HG02885 (cell line): Measurements from ENCODE around the gene SCAMP1.
"Not testable (repeated sequence)": the region's sequence is repeated elsewhere in the genome, so short reads cannot be mapped to it uniquely, and the experiment has no call there.

Source experiments
- ATAC-seq: cut with Tn5 transposase; IDR thresholded peaks from one replicate; pipeline ENCODE4 v1.9.1; 2021; ENCODE audit warnings: mild to moderate bottlenecking; ENCODE audit not compliant: unreplicated experiment, poor library complexity

SCAMP1 gene

GRCh38 chr5:78419396-78419795 lies 59.0 kb downstream of the SCAMP1 start:
- no peak for ATAC-seq

DNA sequence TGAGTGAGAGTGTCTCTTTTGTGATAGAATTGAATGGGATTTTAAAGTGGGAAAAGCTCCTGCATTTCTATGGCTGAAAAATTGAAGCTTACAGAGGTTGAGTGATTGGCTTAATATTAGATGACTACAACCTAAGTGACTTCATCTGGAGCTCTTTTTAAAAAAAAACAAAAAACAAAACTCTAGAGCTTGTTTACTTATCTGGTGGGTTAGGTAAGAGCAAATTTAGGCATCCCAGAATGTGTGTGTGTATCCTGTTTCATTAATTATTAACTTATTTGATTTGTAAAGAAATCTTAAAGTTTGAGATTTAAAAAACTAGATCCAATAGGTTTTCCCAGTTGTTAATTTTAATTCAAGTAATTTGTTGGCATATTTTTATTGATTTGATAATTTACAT lies 60.1 kb downstream of the SCAMP1 start:
- ATAC-seq: no peak

DNA sequence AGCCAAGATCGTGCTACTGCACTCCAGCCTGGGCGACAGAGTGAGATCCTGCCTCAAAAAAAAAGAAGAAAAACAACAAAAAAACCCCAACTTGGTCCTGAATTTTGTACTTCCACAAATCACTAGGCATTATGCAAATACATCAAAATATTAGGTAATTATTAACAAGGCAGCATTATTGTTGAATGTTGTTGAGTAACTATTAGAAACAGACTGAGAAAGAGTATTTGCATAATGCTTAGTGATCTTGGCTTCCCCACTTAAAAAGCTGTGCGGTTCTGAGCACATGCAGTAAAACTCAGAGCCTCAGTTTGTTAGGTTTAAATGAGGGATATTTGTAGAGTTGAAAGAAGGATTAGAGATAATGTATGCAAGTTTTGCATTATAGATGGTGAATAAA lies 64.2 kb downstream of the SCAMP1 start:
- no peak for ATAC-seq

- no peak for ATAC-seq
These were observed 69.0 kb downstream of the SCAMP1 start for GRCh38 chr5:78429332-78429980.

DNA sequence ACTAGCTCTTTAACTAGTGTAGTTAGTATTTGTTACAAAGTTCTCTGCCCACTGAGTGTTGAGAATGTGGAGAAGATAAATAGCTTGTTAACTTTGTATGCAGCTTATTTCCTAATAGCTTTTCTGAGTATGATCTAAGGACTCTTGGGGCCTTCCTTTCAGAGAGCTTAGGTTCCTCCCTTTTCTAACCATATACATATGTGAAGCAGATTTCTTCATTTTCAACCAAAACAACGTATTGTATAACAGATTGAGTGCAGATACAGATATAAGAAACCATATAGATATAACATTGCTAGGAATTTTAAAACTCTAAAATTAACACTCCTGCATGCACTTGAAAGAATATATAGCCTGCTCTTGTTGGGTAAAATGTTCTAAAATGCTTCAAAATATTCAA lies 70.4 kb downstream of the SCAMP1 start:
- ATAC-seq: no peak

- ATAC-seq: no peak
These were observed 73.6 kb downstream of the SCAMP1 start for GRCh38 chr5:78433972-78434371.

DNA sequence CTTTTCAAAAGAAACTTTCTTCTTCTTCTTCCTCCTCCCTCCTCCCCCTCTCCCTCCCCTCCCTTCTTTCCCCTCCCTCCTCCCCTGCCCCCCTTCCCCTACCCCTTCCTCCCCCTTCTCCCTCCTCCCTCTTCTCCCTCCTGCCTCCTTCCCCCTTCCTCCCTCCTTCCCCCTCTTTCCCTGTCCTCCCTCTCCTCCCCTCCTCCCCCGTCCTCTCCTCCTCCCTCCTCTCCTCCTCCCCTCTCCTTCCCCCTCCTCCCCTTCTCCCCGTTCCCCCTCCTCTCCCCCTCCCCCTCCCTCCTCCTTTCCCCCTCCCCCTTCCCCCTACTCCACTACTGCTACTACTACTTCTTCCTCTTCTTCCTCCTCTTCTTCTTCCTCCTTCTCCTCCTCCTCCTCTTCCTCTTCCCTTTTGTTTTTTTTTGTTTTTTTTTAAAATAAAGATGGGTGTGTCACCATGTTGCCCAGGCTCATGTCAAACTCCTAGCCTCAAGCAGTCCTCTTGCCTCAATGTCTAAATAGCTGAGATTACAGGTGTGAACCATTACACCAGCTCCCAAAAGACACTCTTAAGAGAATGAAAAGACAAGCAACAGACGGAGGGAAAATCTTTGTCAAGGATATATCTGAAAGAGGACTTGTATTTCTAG lies 87.5 kb downstream of the SCAMP1 start:
- ATAC-seq: no peak

DNA sequence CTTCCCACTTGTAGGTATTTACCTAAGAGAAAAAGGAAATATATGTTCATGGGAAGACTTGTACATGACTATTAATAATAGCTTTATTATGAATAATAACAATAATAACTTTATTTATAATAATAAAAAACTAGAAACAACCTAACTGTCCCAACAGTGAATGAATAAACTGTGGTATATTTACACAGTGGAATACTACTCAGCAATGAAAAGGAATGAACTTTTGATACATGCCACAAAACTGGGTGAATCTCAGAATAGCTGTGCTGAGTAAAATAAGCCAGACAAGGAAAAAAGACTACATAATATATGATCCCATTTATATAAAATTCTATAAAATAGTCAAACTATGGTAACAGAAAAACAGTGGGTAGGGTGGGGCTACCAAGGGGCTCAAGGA lies 88.7 kb downstream of the SCAMP1 start:
- no peak for ATAC-seq

GRCh38 chr5:78457507-78457906 lies 97.1 kb downstream of the SCAMP1 start:
- not testable (repeated sequence) for ATAC-seq

- ATAC-seq: no peak
These were observed 98.4 kb downstream of the SCAMP1 start for GRCh38 chr5:78458843-78459242.

DNA sequence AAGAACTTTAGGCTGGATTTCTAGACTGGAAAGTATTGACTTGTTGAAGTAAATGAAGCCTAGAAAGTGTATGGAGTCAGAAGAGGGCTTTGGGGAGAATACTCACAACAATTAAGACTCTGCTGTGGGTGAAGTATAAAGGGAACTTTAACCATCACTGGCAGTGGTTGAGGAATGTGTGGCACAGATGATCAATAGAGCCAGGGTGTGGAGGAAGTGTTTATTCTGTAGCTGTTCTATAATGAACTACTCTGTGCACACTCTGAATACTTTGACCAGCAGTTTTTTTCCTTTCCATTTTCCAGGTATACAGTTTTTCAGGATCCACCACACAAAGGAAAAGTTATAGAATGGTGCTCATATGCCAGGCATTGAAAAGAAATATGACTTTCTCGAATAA lies 106.7 kb downstream of the SCAMP1 start:
- ATAC-seq: no peak

GRCh38 chr5:78467752-78468357 lies 107.4 kb downstream of the SCAMP1 start:
- peak; percentile 52 for ATAC-seq

GRCh38 chr5:78471896-78472295 lies 111.5 kb downstream of the SCAMP1 start:
- no peak for ATAC-seq

DNA sequence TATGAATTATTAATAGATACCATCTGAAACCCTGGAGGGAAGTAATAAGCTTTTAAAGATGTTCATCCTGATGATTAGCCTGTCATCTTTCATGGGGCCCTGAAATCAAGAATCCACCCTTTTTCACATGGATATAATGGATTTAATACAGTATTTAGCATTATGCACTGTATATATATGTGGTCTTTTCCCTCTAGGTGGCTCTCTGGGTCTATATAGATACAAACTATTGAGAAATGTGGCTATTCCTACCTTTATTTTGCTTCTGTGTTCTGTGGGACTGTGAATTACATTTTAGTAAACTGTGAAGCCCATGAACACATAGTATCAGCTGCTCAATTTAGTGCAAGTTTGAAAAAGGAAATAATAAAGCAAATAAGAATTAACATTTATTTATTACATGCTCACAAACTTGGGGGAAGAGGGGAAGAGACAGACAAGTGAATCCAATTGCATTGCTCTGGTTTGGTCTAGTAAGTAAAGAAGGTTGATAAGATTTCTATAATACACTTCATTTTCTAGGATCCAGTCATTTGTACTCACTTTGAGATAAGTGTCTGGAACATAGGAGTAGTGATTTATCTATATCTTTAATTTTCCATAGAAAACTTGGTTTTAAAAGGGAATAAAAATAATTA lies 112.2 kb downstream of the SCAMP1 start:
- no peak for ATAC-seq

GRCh38 chr5:78473751-78474150 lies 113.3 kb downstream of the SCAMP1 start:
- ATAC-seq: no peak

DNA sequence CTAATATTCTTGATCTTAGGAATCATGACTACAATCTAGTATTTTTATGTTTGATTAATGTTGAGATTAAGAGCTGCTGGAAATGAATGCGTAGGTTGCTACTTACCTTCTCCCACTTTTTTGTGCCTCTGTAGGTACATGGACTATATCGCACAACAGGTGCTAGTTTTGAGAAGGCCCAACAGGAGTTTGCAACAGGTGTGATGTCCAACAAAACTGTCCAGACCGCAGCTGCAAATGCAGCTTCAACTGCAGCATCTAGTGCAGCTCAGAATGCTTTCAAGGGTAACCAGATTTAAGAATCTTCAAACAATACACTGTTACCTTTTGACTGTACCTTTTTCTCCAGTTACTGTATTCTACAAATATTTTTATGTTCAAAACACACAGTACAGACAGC lies 115.0 kb downstream of the SCAMP1 start:
- ATAC-seq: no peak

DNA sequence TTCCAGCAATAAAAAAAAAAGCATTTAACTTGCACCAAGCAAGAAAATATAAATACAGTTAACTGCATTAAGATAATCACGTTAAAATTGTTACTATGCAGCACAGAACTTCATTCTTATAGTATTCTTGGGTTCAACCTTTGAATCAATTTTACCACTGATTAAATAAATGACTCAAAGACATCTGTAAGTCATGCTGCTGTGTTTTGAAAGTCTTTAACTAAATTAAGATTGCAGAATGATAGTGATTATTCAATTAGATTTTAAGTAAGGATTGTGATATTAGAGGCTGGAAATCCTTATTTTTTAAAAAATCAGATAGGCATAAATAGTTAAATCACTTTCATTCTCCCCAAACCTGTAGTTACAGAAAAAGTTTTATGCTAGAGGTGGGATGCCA lies 116.4 kb downstream of the SCAMP1 start:
- ATAC-seq: no peak

GRCh38 chr5:78482948-78483347 lies 122.5 kb downstream of the SCAMP1 start:
- no peak for ATAC-seq

DNA sequence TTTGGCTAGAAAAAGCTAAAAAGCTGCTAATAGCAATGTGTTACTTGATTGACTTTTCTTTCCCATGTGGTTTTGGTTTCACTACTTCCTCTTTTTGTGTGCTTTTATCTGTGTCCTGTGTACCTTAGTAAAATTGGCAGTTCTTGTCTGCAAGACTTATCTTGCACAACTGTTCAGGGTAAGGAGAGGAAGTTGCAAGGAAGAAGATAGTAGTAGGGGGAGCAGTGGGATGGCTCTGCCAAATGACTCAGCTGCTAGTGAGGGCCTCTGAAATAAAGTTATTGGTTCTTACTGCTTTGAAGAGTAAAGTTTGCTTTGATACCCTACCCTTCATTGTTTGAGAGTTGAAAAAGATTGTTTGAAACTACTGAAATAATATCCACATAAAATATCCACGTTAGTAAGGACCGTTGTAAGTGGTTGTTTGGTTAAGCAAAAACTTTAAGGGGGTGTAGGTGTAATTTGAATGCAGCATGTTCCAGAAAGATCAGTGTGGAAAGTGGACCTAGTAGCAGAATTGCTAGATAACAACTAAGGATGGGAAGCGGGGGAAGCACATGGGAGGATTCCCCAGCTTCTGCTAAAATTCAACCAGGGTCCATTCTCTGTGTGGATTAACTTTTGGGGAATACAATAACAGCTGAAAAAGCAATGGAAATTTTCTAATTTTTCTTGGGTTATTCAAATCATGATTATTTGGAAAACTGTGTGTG lies 123.5 kb downstream of the SCAMP1 start:
- peak; percentile 90 for ATAC-seq

DNA sequence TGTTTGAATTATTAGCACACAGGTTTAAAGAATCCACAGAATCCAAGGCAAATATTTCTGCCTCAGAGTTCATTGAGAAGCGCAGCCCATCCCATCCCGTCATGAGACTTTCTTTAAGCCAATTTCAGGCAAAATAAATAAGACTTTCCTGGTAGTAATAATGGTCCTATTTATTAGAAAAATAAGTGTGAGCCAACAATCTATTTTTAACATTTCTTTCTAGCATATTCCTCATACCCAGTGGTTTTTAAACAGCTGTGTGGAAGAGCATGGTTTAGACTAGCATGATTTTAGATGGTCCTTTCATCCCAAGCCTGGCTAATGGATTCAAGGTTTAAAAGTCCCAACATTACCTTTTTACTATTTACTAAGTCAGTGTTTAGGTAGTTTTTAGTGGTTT lies 125.8 kb downstream of the SCAMP1 start:
- no peak for ATAC-seq

GRCh38 chr5:78487846-78488245 lies 127.4 kb downstream of the SCAMP1 start:
- ATAC-seq: no peak
